Femur (tissue), 1 donor: Measurements from ENCODE around the gene UTF1.
A peak's percentile ranks its signal among the peaks of the same experiment; 100 is the strongest.

Source experiments
- DNase-seq: peaks from one replicate; pipeline ENCODE4 v3.0.0-alpha.2; 2017

UTF1 gene, protein sequence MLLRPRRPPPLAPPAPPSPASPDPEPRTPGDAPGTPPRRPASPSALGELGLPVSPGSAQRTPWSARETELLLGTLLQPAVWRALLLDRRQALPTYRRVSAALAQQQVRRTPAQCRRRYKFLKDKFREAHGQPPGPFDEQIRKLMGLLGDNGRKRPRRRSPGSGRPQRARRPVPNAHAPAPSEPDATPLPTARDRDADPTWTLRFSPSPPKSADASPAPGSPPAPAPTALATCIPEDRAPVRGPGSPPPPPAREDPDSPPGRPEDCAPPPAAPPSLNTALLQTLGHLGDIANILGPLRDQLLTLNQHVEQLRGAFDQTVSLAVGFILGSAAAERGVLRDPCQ

DNA sequence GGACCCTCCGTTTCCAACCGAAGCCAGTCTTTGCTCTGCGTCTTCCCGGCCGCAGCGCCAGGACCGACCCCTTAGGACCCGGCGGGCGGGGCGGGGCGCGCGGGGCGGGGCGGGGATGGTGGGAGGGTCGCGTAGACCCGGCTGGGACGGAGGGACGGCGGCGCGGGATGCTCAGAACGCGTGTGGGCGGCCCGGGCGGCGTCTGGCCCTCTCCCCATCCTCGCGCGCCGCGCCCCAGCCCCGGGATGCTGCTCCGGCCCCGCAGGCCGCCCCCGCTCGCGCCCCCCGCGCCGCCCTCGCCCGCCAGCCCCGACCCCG lies at the start of gene UTF1:
UTF1 (plus strand) TSS at position 174 of the 318 bp plus-strand sequence; CDS start at position 246, 72 bp downstream.
- no peak for DNase-seq

DNA sequence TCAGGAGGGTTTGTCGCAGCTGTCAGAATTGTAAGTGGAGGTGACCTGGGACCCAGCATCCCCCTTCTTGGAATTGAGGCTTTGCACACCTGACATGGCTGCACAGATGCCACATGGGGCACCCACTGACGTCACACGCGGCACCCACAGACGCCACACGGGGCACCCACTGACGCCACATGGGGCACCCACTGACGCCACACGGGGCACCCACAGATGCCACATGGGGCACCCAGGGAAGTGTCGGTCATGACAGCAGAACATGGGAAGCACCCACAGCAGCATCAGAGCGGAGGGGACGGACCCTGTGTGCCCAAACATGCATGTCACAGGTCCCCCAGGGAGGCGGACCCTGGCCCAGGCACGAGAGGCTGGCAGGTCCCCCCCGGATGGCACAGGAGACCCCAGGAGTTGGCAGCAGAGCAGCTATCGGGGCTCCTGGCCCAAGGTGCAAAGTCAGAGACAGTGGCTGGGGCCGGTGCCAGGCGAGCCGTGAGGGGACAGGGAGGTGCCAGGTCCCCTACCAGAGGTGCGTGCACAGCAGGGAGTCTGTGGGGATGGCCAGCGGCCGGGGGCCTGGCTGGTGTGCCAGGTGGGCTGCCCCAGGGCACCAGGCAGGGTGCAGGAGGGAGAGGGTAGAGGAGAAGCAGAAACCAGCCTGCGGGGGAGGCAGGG lies 48.9 kb upstream of the UTF1 start:
- DNase-seq: no peak

DNA sequence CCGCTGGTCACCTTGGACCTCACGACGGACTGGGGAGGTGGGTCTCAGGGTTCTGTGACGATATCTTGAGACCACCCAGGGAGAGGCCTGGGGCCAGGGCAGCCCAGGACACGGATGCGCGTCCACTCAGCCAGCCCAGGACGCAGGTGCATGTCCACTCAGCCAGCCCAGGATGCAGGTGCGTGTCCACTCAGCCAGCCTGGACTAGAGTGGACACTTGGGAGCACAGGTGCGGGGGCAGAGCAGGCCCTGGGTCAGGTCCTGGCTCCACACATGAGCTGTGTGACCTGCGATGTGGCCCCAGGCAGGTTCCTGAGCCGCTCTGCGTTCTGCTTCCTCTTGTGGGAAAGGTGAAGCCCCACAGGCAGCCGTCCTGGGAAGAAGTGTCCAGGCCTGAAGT lies 47.8 kb upstream of the UTF1 start:
- DNase-seq: no peak

DNA sequence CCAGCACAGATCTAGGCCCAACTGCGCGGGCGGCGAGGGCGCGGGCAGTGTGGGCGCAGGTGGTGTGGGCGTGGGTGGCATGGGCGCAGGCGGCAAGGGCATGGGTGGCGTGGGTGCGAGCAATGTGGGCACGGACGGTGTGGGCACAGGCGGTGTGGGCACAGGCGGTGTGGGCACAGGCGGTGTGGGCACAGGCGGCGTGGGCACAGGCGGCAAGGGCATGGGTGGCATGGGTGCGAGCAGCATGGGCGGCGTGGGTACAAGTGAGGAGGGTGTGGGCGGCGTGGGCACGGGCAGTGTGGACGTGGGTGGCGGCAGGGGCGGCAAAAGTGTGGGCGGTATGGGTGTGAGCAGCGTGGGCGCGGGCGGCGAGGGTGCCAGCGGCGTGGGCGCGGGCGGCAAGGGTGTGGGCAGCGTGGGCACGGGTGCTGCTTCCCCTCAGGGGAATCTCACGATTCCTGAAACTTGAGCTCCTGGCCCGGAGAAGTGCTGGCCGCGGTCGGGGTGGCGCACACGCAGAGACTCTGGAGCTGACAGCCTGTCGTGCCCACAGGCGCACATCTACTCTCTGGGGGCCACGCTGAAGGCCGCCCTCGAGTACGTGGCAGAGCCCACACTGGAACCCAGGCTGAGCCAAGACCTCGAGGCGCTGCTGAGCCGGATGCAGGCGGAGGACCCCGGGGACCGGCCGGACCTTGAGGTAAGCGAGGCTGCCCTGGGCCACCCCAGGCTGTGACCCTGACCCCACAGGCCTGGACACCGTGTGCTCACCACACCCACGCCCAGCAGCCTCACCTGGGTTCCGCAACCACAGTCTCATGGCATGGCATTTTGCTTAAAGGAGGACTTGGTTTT lies 47.0 kb upstream of the UTF1 start:
- no peak for DNase-seq

GRCh38 chr10:133183646-133184378 lies 46.2 kb upstream of the UTF1 start:
- no peak for DNase-seq

GRCh38 chr10:133184591-133185244 lies 45.3 kb upstream of the UTF1 start:
- DNase-seq: no peak

DNA sequence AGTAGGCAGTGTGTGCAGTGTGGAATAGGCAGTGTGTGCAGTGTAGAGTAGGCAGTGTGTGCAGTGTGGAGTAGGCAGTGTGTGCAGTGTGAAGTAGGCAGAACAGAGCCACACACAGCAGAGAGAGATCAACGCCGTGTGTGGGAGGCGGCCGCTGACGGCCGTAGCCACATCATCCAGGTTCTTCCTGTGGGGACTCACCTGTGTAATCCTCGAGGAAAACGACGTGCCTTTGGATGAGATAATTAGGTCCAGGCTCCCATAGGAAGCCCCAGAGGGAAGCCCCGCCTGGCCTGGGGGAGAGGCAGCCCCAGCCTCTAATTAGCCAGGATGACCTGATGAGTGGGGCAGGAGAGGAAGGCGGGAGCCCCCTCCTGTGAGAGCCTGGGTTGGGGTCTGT lies 44.6 kb upstream of the UTF1 start:
- no peak for DNase-seq

DNA sequence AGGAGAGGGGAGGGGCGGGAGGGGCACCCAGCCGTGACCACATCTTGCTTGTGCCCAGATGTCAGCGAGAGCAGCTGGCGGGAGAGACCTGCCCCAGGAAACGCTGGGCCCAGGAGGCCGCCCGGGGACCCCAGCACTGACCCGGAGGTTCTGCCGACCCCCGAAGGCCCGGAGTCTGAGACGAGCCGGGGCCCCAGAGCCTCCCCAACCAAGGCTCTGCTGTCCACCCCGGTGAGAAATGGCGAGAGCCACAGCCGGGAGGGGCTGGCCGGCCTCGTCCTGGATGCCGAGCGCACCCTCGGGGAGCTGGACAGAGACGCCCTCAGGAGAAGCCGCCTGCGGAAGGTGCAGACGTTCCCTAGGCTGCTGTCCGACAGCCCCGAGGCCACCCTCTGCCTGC lies 44.1 kb upstream of the UTF1 start:
- DNase-seq: no peak

- DNase-seq: peak; percentile 57
Measured at GRCh38 chr10:133186416-133187090, 43.5 kb upstream of the UTF1 start.

- DNase-seq: no peak
Measured at GRCh38 chr10:133187091-133187905, 42.7 kb upstream of the UTF1 start.

DNA sequence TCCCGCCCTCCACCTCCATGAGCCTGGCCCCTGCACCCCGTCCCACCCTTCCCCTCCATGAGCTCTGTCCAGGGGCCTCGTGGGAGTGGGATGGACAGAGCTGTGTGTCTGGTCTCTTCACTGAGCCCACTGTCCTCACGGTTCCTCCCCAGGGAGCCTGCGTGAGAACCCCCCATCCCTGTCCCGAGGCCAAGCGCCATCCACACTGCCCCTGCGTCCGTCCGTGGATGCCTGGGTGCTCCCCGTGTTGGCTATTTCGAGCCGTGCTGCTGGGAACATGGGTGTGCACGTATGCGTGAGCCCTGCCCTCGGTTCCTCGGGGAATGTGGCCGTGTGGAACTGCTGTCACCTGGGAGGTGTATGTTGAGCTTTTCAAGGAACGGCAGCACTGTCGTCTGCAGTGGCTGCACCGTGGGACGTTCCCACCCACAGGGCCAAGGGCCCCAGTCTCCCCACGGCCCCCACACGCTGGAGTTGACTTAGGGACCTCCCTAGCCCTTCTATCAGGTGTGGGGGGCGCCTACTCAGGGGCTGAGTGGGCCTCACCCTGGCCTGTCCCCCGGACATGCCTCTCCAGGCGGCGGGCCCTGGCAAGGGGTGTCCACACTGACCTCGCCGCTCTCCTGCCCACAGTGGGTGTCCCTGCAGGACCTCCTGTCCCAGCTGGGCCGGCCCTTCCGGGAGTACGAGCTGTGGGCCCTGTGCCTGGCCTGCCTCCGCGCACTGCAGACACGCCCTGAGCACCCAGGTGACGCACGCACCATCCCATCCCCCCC lies 41.9 kb upstream of the UTF1 start:
- DNase-seq: no peak

DNA sequence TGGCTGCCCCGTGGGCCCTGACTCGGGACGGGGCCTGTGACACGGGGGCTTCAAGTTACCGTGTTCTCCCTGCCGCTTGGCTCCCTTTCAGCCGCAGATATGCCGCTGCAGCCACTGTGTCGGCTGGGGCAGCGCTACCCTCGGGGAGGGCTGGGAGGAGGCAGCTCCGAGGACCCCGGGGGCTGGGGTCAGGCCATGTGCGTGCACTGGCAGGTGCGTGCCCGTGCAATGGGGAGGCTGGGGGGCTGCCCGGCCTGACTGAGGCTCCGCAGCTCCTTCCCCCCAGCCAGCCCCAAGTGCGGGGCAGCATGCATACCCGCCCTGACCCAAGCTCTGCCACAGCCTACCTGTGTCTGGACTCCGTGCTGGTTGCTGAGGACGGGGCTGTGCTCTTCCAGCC lies 40.8 kb upstream of the UTF1 start:
- no peak for DNase-seq

GRCh38 chr10:133189726-133190125 lies 40.3 kb upstream of the UTF1 start:
- DNase-seq: no peak

DNA sequence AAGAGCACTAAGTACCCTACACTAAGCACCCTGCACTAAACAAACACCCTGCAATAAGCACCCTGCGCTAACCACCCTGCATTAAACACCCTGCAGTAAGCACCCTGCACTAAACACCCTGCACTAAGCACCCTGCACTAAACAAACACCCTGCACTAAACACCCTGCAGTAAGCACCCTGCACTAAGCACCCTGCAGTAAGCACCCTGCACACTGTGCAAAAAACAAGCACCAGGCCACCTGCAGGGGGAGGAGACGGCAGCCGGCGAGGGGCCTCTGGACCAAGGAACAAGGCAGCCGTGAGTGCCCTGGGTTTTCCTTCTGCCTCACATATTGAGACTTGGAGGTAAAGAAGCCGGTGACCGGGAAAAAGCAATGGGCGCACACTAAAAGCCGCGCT lies 39.8 kb upstream of the UTF1 start:
- no peak for DNase-seq

- DNase-seq: no peak
Measured at GRCh38 chr10:133191651-133192050, 38.4 kb upstream of the UTF1 start.

GRCh38 chr10:133194151-133194550 lies 35.9 kb upstream of the UTF1 start:
- no peak for DNase-seq

- no peak for DNase-seq
Measured at GRCh38 chr10:133195096-133195495, 34.9 kb upstream of the UTF1 start.

GRCh38 chr10:133195611-133196010 lies 34.4 kb upstream of the UTF1 start:
- no peak for DNase-seq

GRCh38 chr10:133196221-133196915 lies 33.6 kb upstream of the UTF1 start:
- DNase-seq: peak; percentile 49
